Lower leg skin (tissue), 3 donors: ENCODE data around the gene GALNT11.

Experiments
- CTCF ChIP-seq, 3 donors: fragments of 450-650 bp; IDR thresholded peaks; one replicate each; pipeline ENCODE4 v1.5.1; 2016; ENCODE audit warnings: antibody characterized with exemption in 3 of 3, mild to moderate bottlenecking in 3 of 3, moderate library complexity in 2 of 3
- POLR2A ChIP-seq, 2 donors: fragments of 450-650 bp; IDR thresholded peaks; one replicate each; pipeline ENCODE4 v1.6.1; 2016 to 2017; ENCODE audit warnings: antibody characterized with exemption in 2 of 2, mild to moderate bottlenecking in 1 of 2, moderate library complexity in 1 of 2

DNA sequence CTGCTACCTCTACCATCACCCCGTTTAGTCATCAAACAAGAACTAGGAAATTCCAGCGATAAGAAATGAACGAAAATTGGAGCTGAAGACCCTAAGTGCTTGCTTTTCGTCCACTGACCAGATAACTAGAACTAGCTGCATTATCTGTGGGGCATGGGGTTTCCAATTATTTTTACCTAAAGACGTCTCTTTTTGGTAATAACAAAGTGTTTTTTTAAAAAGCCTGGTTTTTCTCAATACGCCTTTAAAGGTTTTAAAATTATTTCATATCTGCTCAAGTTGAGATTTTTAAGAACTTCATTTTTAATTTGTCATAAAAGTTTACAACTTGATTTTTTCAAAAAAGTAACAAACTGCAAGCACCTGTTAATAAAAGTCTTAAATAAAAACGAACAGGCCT, 104.2 kb downstream of the GALNT11 start:
- TF ChIP-seq CTCF (IDR thresholded peaks at IDR 0.05) (no peak), POLR2A (IDR thresholded peaks at IDR 0.05) (no peak)
